NCI-H510A (cell line): ENCODE data around the gene MYO5B.
"Not testable (repeated sequence)": the region's sequence is repeated elsewhere in the genome, so short reads cannot be mapped to it uniquely, and the experiment has no call there.

ENCODE experiments used
- DNase-seq: peaks from one replicate; lab custom pipeline; 2025; lab: John Stamatoyannopoulos, UW

MYO5B gene

DNA sequence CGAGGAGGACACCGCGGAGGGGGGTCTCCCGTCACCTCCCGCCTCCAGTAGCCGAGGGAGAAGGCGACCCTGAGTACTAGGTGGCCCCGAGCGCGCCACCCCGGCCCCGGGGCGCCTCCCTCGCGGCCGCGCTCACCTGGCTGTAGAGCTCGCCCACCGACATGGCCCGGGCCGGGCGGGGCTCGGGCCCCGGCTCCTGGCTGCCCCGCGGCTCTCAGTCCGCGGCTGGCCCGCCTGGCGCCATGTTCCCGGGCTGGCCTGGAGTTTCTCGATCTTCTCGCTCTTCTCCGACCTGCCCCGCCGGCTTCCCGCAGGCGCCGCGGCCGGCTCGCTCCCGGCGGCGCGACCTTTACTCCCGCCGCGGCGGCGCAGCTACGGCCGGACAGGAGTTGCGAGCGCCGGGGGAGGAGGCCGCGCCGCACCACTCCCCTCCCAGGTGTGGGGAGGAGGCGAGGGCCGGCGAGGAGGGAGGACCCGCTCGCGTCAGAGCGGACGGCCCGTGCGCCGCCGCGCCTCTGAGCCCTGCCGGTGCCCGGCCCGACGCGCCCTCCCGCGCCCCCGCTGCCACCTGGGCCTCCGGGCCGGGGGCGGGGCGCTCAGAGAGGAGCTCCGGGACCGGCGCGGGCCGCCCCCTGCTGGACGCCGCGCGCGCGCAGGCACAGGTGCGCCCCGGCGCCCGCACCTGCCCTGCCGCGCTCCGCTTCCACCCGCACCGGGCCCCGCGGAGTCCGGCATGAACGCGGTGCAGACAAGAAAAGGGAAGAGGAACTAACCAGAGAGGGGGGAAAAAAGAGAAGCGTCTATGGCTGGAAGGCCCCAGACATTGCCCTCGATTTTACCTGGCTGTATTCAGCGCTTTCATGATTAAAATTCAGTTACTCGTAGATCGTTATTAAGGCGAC, at the start of gene MYO5B:
Gene MYO5B (minus strand): TSS at position 517 of the 902 bp plus-strand sequence. CDS start 354 bp downstream, at position 163.
- DNase-seq = peak; percentile 56

DNA sequence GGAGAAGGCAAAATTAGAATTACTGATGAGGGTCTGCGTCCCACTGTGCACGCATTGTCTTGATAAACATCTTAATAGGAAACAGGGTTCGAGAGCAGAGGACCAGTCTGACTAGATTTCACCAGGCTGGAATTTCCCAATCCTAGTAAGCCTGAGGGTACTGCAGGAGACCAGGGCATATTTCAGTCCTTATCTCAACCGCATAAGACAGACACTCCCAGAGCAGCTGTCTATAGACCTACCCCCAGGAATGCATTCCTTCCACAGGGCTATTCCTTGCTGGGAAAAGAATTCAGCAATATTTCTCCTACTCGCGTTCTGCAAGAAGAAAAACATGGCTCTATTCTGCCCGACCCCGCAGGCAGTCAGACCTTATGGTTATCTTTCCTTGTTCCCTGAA, 46.8 kb upstream of the MYO5B start:
- DNase-seq = not testable (repeated sequence)

DNA sequence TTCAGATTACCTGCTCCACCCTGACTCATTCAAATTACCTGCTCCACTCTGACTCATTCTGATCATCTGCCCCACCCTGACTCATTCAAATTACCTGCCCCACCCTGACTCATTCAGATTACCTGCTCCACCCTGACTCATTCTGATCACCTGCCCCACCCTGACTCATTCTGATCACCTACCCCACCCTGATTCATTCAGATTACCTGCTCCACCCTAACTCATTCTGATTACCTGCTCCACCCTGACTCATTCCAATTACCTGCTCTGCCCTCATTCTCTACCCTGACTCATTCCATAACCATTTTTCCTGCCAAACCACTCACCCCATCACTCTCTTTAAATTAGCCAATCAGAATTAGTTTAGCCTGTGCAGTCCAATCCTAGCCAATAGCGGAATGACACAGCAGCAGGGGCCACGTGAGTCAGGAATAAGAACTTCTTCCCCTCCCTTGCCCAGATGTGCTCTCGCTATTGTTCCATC, 45.2 kb upstream of the MYO5B start:
- no peak for DNase-seq

DNA sequence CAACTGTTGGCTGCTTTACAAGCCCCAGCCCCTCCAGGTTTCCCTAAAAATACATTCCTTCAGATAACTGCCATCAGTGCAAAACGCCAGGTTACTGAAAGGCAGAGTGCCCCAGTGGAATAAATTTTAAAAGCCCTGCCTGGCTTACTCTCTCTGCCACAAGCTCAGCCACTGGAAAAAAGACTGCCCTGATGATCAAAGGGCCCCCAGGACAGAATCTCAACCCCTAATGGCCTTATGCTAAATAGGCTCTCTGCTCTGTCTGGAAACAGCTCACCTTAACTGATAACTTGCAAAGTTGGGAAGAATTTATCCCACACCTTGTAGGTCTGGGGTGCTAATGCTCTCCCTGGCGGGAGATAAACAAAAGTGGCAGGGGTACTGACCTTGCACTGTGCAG, 37.5 kb upstream of the MYO5B start:
- no peak for DNase-seq

DNA sequence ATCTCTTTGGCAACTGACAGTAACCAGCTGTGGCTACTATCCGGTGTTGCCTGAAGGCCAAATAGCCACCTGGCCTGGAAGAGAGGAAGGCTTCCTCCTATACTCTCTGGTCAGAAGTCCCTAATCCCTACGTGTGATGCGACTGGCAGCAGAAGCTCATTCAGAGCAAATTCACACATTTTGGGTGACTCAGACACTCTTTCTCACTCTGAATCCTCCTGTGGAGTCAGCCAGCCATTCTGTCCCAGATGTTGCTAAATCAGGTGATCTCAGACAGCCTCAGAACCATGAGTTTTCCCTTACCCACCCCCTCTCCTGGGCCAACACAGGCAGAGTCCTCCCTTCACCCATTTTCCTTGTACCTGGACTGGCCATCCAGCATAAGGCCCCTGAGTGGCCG, 36.7 kb upstream of the MYO5B start:
- DNase-seq = no peak

DNA sequence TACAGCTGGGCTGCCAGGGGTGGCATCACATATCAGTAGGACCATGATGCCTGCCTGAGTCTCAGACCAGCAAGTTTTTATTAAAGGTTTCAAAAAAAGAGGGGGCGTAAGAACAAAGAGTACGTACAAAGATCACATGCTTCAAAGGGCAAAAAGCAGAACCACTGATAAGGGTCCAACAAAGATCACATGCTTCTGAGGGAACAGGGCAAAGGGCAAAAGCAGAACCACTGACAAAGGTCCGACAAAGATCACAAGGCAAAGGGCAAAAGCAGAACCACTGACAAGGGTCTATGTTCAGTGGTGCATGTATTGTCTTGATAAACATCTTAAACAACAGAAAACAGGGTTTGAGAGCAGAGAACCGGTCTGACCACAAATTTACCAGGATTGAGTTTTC, 25.3 kb upstream of the MYO5B start:
- not testable (repeated sequence) for DNase-seq

DNA sequence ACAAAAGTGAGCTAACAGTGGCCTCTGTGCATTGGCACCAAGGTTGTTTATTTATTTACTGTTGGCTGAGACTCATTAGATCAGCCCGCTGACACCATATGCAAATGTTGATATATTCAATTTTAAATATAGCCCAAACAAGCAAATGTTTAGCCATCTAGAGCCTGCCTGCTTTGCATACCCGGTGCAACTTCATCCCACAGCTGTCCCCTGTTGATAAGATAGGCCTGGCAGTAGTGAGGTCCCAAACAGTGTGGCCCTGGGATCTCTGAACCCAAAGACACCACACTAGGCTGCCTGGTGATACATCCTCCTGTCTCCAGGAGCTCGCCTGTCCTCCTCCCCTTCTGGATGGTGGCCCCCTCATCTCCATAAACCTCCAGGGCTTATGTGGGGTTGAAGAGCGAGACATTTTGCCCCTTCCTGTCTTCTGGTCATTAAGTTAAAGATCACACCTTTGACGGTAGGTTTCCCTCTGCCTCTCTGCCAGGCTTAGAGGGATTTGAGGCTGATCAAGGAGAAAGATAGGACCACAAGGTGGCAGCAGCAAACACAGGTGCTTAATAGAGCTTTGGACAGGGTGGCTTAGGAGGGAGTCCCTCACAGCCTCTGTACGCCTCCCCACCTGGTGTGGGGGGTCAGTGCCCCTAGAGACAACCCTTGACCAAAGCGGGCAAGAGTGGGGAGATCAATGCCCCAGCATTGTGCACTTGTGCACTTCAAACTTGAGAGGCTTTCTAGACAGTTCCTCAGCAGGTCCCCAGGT, 23.7 kb upstream of the MYO5B start:
- DNase-seq = no peak

DNA sequence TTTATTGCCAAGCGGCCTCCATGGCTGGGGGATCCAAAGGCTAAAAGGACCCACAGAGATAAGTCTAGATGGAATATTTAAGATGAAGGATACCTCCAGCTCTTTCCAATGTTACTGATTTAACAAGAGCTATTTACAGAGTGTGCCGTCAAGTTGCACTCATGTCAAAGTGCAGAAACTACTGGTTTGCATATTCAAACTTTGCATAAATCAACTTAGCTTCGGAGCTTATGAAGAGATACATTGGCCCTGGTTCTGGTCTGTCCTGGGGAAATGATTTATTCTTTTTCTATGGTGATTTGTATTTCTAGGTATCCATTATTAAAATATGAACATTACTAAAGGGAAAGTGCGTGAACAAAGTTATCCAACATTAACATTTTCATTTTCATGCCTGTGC, 14.4 kb upstream of the MYO5B start:
- no peak for DNase-seq

DNA sequence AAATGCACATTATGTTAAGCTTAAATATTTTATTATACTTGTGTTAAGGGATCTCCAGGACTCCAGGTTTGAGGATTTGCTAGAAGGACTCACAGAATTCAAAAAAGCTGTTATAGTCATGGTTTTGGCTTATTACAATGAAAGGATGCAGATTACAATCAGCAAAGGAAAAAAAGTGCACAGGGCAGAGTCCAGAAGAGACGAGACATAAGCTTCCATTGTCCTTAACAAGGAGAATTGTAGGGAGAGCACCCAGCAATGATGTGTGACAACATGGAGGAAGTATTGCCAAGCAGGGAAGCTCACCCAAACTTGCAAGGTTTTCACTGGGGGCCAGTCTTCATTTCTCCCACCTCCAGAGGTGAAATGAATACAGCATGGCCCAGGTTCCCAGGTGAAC, 12.8 kb upstream of the MYO5B start:
- no peak for DNase-seq

DNA sequence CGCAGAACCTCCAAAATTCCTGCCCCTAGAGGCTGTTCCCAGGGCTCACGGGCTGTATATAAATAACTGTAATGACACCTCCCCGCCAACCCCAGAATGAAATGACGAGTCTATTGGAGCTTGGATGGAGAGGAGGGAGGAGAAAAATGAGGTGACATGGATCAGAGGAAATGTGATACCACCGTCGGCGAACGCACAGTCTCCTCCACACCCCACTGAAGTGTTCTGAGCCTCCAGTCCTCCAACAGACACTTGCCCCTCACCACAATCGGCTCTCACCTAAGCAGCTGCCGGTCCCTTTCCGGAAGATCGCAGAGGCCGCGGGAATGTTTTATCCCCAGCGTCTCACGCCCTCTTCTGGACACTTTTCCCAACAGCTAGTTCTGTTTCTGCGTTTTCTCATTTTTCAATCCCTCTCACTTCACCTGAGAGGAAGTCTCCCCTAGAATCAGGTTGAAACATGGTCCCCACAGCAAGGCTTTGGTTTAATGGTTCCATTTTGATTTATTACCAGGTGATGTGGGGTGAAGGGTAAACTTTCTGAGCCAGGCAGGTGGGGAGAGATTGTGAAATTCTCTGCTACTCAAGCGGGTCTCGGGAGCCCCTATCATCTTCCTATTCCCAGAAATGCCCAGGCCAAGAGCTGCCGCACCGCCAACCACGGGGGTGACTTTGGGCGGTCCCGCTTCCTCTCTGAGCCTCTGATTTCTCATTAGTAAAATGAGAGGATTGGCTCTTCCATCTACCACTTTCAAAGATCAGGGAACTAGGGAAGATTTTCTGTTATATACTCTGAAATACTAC, 9.1 kb upstream of the MYO5B start:
- peak; percentile 55 for DNase-seq

DNA sequence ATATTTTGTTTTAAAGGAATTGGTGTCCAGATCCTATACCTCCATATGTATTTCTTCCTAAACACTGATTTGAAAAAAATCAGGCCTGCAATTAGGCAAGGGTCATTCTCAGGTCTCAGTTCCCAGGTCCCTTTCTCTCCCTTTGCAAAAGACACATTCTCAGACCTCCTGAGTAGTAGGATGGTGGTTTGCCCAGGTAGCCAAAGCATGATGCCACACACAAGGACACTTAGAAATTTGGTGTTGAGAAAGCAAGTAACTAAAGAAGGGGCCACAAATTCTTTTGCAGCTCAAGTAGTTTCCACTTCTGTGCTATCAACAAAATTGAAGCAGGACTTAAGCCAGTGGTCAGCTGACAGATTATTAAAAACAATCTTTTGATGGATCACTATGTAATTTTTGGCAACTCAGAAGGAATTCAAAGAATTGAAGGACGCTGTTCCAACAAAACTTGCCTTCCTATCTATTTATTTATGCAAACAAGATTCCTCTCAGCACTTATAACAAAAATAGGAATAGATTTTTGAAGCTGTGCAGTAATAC, 6.6 kb upstream of the MYO5B start:
- no peak for DNase-seq

DNA sequence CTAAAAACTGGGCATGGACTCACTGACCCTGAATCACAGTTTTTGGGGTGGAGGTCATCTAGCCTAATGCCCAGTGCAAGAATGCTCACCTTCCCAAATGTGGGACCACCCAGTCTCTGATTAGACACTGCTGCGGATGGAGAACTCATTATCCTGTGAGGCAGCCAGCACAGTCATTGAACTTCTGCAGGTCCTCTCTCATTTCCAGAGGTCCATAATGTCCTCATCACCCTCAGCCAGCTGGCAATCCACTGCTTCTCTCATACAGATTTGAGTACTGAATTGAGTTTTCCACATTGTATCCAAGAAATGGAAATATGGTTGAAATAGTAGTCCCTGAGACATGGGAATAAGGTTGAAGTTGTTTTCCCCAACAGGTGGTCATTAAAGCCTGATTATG, 5.0 kb upstream of the MYO5B start:
- no peak for DNase-seq

DNA sequence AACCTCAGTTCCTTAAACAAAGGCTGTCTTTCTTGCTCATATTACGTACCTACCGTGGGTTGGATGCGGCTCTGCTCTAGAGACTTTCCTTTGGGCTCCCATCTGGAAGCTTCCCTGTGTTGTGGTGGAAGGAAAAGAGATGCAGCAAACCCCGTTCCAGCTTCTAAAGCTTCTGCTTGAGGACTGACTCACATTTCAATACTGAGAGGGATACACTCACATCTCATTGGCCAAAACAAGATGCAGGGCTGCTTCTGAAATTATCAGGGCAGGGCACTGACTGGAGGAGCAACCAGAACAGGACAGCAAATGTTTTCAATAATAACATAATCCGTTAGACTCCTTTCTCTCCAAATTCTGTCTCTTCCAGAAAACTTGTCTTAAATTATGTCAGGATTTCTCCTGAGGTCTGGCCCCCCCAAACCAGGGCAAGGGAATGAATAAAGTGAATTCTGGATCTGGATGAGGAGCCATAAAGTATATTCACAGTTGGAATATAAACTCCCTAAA, 4.5 kb upstream of the MYO5B start:
- DNase-seq = no peak

DNA sequence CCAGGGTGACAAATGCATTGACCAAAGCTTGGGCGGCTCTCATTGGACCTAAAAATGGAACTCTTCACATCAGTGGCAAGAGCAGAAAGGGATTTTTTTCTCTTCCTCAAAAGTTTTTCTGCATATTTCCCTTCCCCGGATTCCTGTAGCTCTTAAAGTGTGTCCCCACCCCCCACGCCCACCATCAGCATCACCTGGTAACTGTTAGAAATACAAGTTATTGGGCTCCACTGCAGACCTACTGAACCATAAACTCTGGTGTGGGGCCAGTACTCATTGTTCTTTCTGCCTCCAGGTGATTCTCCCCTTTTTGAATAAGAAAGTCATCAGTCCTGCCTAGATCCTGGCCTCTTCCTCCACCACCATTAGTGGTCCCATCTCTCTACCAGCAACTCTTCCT, 1.3 kb upstream of the MYO5B start:
- DNase-seq = no peak

DNA sequence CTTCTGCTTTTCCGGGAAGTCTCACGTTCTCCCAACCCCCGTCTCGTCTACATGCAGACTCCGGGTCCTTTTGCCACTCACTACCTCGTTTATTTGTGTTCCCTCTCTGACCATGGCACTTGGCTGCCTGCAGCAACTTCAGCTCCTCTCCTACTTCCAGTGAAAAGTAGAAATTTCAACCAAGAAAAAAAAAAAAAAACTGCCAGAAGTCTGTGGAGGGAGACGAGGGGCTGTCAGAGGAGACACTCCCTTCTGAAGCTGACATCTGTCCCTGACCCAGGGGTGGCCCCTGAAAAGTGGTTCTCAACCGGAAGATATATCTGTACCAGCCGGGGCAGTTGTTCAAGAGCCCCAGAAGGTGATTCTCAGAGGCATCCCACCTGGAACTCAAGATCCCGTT, 742 bp upstream of the MYO5B start:
- no peak for DNase-seq

DNA sequence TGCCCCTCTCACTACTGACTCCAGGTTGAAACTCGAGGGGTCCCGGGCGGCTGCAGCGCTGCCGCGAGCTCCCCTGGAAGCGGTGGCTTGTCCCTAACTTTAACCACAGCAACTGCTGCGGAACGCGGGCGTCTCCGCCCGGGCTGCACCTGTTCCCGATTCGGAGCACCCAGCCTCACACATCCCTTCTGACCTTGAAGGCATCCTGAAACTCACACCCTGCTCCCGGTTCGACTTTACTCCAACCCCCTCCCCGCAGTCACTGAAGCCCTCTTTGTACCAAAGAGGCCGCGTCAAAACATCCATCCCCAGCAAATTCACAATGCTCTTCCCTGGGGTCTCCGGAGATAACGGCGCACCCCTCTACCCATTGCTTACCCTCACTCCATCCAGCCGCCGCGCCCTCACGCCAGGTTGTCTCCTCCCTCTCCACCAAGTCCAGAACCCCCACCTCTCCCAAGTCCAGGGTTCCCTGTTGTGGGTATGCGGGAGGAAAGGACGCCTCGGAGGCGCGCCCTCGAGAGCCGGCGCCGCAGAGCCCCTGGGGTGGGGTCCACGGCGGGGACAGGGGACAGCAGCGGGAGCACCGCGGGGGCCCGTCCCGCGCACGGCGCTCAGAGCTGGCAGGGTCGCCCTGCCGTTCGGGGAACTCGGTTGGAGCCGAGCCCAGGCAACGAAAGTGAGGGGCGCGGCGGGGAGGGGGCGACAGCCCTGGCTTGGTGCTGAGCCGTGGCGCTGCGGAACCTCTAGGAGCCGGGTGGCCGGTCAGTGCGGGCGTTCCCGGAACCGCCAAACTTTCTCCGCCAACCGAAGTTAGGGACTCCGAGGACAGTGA, 934 bp downstream of the MYO5B start:
- DNase-seq = no peak

DNA sequence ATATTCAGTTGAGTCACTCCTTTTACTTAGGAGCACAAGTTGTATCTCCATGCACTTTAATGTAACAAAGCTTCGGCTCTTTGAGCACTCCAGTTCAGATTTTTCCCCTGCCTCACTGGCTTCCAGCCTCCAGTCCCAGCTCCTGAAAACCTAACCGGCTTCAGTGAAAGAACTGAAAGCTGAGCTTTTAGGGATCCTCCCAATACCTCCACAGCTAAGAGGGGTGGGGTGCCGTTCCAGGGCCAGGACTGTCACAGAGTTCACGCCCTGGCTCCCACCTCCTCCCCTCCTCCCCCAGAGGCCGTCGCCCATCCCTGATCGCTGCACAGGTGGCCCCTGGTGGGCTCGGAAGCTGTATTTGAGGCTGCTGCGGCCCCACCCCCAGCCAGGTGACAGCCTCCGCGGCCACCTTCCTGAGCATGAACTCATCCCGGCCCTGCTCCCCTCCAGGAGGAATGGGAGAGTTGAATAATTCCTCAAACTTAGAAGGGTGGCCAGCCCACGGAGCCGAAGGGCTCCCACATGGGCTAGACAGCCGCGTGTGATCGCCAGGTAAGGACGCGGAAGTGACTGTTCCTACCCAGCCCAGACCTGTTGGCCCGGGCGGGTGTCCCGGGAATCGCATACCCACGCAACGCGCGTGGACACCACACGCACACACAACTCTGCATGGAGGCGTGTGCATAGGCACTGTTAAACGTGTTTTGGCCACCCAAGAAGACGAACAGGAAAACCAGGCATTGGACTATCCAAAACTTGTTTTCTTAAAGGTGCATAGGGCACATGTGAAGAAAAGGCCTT, 1.8 kb downstream of the MYO5B start:
- DNase-seq = no peak

DNA sequence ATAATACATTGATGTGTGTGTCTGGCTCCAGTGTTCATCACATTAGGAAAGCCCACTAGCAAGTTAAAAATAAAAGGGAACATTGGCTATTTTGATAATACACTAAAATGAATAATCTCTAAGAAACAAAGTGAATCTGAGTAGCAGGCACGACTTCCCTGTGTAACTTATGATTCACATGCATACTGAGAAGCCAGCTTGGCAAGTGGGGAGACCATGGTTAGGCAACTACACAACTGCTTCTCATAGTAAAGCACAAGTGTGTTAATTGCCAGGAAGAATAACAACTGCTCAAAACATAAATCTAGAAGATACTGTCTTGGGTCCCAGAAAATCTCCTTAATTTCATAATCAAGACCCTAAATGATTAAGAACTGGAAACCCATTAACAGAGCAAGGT, 4.0 kb downstream of the MYO5B start:
- DNase-seq = no peak

DNA sequence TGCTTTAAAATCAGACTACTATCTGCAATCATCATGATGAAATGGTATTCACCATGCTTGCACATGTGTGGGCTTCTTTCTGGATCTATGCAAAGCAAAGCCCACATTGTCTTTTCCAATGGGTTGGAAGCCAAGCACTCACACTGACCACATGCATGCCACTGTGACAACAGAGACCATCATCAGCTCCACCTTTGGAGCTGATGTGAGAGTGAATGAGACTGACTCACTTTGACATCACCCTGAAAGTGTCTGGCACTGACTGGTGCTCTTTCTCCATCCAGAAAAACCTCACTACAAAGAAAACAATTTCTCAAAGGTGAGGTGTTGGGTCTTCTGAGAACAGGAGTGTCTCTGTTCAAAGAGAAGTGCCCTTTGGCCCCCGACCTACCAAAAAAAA, 4.7 kb downstream of the MYO5B start:
- DNase-seq = no peak

DNA sequence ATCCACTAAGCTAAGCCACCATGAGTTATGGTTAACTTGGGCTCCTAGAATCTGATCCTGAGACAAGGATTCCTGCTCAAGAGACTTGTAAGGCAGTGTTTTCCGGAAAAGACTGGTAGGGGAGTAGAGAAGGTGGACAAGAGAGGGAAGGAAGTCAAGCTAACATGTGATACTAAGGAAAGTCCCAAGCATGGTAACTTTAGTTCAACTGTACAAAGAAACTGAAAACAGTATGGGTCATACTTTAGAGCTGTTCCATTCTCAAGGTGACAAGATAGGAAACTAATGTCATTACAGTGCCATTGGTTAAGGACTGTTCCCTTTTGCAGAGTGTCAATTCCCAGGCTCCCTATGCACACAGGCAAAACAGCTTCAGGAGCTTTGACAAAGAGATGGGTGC, 5.8 kb downstream of the MYO5B start:
- no peak for DNase-seq
